HTERT RPE-1 (cell line): Measurements from ENCODE around the gene PCDH7.

ENCODE experiments used
- in situ Hi-C: fragments of 300-500 bp; cut with MboI; formaldehyde crosslinking; loops from 4 replicates; pipeline ENCODE4 v1.14.3; 2020; ENCODE audit warnings: low sequenced_read_pairs

The PCDH7 gene

GRCh38 chr4:30720021-30720660 is at the start of gene PCDH7:
TSS of gene PCDH7 (plus strand) at chr4:30720369. CDS start at chr4:30721423, 1,054 bp downstream.
- in situ Hi-C loops, result no loop called here

- in situ Hi-C loops, result no loop called here
These were observed 48.2 kb upstream of the PCDH7 start for GRCh38 chr4:30671926-30672448.

- in situ Hi-C loops, result no loop called here
These were observed 24.0 kb upstream of the PCDH7 start for GRCh38 chr4:30696191-30696590.

- in situ Hi-C loops, result no loop called here
These were observed 5.6 kb upstream of the PCDH7 start for GRCh38 chr4:30714408-30715031.

- in situ Hi-C loops, result no loop called here
These were observed 4.0 kb upstream of the PCDH7 start for GRCh38 chr4:30716158-30716557.

GRCh38 chr4:30716681-30717207 is 3.4 kb upstream of the PCDH7 start:
- in situ Hi-C loops, result no loop called here

- in situ Hi-C loops, result no loop called here
These were observed 2.8 kb upstream of the PCDH7 start for GRCh38 chr4:30717208-30718020.

GRCh38 chr4:30718021-30718542 is 2.1 kb upstream of the PCDH7 start:
- in situ Hi-C loops, result no loop called here

- in situ Hi-C loops, result no loop called here
These were observed 1.3 kb upstream of the PCDH7 start for GRCh38 chr4:30718641-30719453.

GRCh38 chr4:30719454-30720020 is 632 bp upstream of the PCDH7 start:
- in situ Hi-C loops, result no loop called here

GRCh38 chr4:30720661-30721184 is 554 bp downstream of the PCDH7 start:
- in situ Hi-C loops, result no loop called here

GRCh38 chr4:30721185-30722091 is 1.3 kb downstream of the PCDH7 start:
- in situ Hi-C loops, result no loop called here

- in situ Hi-C loops, result no loop called here
These were observed 1.9 kb downstream of the PCDH7 start for GRCh38 chr4:30722092-30722358.

- in situ Hi-C loops, result no loop called here
These were observed 2.4 kb downstream of the PCDH7 start for GRCh38 chr4:30722359-30723200.

- in situ Hi-C loops, result no loop called here
These were observed 3.2 kb downstream of the PCDH7 start for GRCh38 chr4:30723201-30723955.

- in situ Hi-C loops, result no loop called here
These were observed 4.1 kb downstream of the PCDH7 start for GRCh38 chr4:30724247-30724646.

- in situ Hi-C loops, result no loop called here
These were observed 5.4 kb downstream of the PCDH7 start for GRCh38 chr4:30725562-30725961.
